ENCODE data around the gene MRPS26. TPM values are rescaled to one million over a fixed set of nuclear protein-coding genes. Genes with fewer than 3 reads are reported as not detected.

Gene MRPS26
- total and polyA plus RNA-seq, 2 of the 13 experiments (the other 11 are each of a cell fraction or from before 2014, with no cell fraction given), result 89.8 to 187 TPM

- TF ChIP-seq ZNF512 (CRISPR knock-in tag; IDR thresholded peaks at IDR 0.05) (no peak), KDM3A (CRISPR knock-in tag; IDR thresholded peaks at IDR 0.05; ENCODE audit: low read depth) (no peak), ELF3 (CRISPR knock-in tag; IDR thresholded peaks at IDR 0.05) (no peak), ZNF546 (CRISPR knock-in tag; conservative IDR thresholded peaks at IDR 0.05) (no peak), FOXK1 (CRISPR knock-in tag; IDR thresholded peaks at IDR 0.05; ENCODE audit: borderline replicate concordance, low read depth) (no peak), PHF8 (CRISPR knock-in tag; IDR thresholded peaks at IDR 0.05) (no peak), YY1 (IDR thresholded peaks at IDR 0.05; ENCODE audit: insufficient read depth, insufficient replicate concordance, low read depth, low read length) (no peak), KDM4B (CRISPR knock-in tag; IDR thresholded peaks at IDR 0.05) (no peak), ZNF282 (IDR thresholded peaks at IDR 0.05; ENCODE audit: partially characterized antibody) (no peak), BCL6 (CRISPR knock-in tag; IDR thresholded peaks at IDR 0.05) (peak; percentile 55; the same call in 1 of the 2 replicates), KLF15 (CRISPR knock-in tag; IDR thresholded peaks at IDR 0.05; ENCODE audit: borderline replicate concordance) (no peak), TEAD3 (CRISPR knock-in tag; optimal IDR thresholded peaks at IDR 0.05; ENCODE audit: borderline replicate concordance) (peak; percentile 7), EZH2 (conservative IDR thresholded peaks at IDR 0.05; ENCODE audit: low read depth, low read length) (no peak), ZNF652 (CRISPR knock-in tag; IDR thresholded peaks at IDR 0.05; ENCODE audit: borderline replicate concordance, low read depth) (0 out of 2 replicates have a peak, but pooled peaks have one; percentile 61), U2AF2 (IDR thresholded peaks at IDR 0.05; ENCODE audit: low read depth, low read length) (no peak), ZNF121 (CRISPR knock-in tag; IDR thresholded peaks at IDR 0.05) (no peak), CBX2 (IDR thresholded peaks at IDR 0.05; ENCODE audit: low read depth, low read length) (no peak), CBX2 (CRISPR knock-in tag; IDR thresholded peaks at IDR 0.05; ENCODE audit: low read depth) (no peak), ZNF777 (CRISPR knock-in tag; IDR thresholded peaks at IDR 0.05) (no peak), ATM (IDR thresholded peaks at IDR 0.05; ENCODE audit: borderline replicate concordance) (no peak), ZNF354B (CRISPR knock-in tag; IDR thresholded peaks at IDR 0.05) (0 out of 2 replicates have a peak, but pooled peaks have one; percentile 29), RBM39 (IDR thresholded peaks at IDR 0.05; ENCODE audit: low read depth, low read length, poor library complexity, severe bottlenecking) (no peak), ZIK1 (CRISPR knock-in tag; IDR thresholded peaks at IDR 0.05; ENCODE audit: borderline replicate concordance, low read depth) (no peak), ZNF3 (CRISPR knock-in tag; IDR thresholded peaks at IDR 0.05) (no peak), CC2D1A (CRISPR knock-in tag; IDR thresholded peaks at IDR 0.05) (no peak)
- TF ChIP-seq, protein P1, sequence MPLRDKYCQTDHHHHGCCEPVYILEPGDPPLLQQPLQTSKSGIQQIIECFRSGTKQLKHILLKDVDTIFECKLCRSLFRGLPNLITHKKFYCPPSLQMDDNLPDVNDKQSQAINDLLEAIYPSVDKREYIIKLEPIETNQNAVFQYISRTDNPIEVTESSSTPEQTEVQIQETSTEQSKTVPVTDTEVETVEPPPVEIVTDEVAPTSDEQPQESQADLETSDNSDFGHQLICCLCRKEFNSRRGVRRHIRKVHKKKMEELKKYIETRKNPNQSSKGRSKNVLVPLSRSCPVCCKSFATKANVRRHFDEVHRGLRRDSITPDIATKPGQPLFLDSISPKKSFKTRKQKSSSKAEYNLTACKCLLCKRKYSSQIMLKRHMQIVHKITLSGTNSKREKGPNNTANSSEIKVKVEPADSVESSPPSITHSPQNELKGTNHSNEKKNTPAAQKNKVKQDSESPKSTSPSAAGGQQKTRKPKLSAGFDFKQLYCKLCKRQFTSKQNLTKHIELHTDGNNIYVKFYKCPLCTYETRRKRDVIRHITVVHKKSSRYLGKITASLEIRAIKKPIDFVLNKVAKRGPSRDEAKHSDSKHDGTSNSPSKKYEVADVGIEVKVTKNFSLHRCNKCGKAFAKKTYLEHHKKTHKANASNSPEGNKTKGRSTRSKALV (CRISPR knock-in tag; IDR thresholded peaks at IDR 0.05), result no peak
- TF ChIP-seq, protein P2, sequence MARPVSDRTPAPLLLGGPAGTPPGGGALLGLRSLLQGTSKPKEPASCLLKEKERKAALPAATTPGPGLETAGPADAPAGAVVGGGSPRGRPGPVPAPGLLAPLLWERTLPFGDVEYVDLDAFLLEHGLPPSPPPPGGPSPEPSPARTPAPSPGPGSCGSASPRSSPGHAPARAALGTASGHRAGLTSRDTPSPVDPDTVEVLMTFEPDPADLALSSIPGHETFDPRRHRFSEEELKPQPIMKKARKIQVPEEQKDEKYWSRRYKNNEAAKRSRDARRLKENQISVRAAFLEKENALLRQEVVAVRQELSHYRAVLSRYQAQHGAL (CRISPR knock-in tag; IDR thresholded peaks at IDR 0.05; ENCODE audit: not compliant biosample characterization), result no peak
- TF ChIP-seq, protein P3, sequence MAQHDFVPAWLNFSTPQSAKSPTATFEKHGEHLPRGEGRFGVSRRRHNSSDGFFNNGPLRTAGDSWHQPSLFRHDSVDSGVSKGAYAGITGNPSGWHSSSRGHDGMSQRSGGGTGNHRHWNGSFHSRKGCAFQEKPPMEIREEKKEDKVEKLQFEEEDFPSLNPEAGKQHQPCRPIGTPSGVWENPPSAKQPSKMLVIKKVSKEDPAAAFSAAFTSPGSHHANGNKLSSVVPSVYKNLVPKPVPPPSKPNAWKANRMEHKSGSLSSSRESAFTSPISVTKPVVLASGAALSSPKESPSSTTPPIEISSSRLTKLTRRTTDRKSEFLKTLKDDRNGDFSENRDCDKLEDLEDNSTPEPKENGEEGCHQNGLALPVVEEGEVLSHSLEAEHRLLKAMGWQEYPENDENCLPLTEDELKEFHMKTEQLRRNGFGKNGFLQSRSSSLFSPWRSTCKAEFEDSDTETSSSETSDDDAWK (CRISPR knock-in tag; IDR thresholded peaks at IDR 0.05), result no peak
Observed at GRCh38 chr20:3080939-3081388, 35.1 kb downstream of the MRPS26 start (continued).
